ENCODE data around the gene HDAC7.
"Not testable (repeated sequence)": the region's sequence is repeated elsewhere in the genome, so short reads cannot be mapped to it uniquely, and the experiment has no call there.

Gene HDAC7

GRCh38 chr12:47811581-47812484 lies 7.9 kb downstream of the HDAC7 start:
- no peak for DNase-seq

- no peak for DNase-seq
These were observed 8.7 kb downstream of the HDAC7 start for GRCh38 chr12:47811072-47811396.

- not testable (repeated sequence) for DNase-seq
These were observed 10.2 kb downstream of the HDAC7 start for GRCh38 chr12:47809518-47809917.

- peak; percentile 66 for DNase-seq
These were observed 10.9 kb downstream of the HDAC7 start for GRCh38 chr12:47808574-47809365.

- DNase-seq, result no peak
These were observed 11.7 kb downstream of the HDAC7 start for GRCh38 chr12:47808050-47808449.

GRCh38 chr12:47807338-47807737 lies 12.4 kb downstream of the HDAC7 start:
- DNase-seq, result peak; percentile 47

- DNase-seq, result no peak
These were observed 14.3 kb downstream of the HDAC7 start for GRCh38 chr12:47805417-47805816.

- DNase-seq, result no peak
These were observed 15.5 kb downstream of the HDAC7 start for GRCh38 chr12:47804171-47804570.

GRCh38 chr12:47803191-47803875 lies 16.4 kb downstream of the HDAC7 start:
- no peak for DNase-seq

- DNase-seq, result peak; percentile 51
These were observed 17.4 kb downstream of the HDAC7 start for GRCh38 chr12:47802312-47802711.

- no peak for DNase-seq
These were observed 17.8 kb downstream of the HDAC7 start for GRCh38 chr12:47801904-47802246.

- DNase-seq, result no peak
These were observed 18.4 kb downstream of the HDAC7 start for GRCh38 chr12:47801170-47801903.

- no peak for DNase-seq
These were observed 19.1 kb downstream of the HDAC7 start for GRCh38 chr12:47800582-47800981.

- no peak for DNase-seq
These were observed 20.2 kb downstream of the HDAC7 start for GRCh38 chr12:47799357-47799955.

- no peak for DNase-seq
These were observed 21.2 kb downstream of the HDAC7 start for GRCh38 chr12:47798382-47798948.

GRCh38 chr12:47797441-47797840 lies 22.3 kb downstream of the HDAC7 start:
- DNase-seq, result no peak

GRCh38 chr12:47795814-47796411 lies 23.8 kb downstream of the HDAC7 start:
- DNase-seq, result no peak

- no peak for DNase-seq
These were observed 24.4 kb downstream of the HDAC7 start for GRCh38 chr12:47795121-47795813.

GRCh38 chr12:47794679-47795078 lies 25.0 kb downstream of the HDAC7 start:
- DNase-seq, result no peak

- DNase-seq, result no peak
These were observed 26.6 kb downstream of the HDAC7 start for GRCh38 chr12:47793015-47793681.

Measured in hematopoietic multipotent progenitor cell treated with erythropoietin and hydrocortisone succinate and interleukin-3 and kit ligand, for 8 days (in vitro differentiated cells).